Fibroblast of lung (primary cell): Measurements from ENCODE around the gene KRTAP5-1.

ENCODE experiments used
- CTCF ChIP-seq, 2 donors: IDR thresholded peaks in 1 of 2; conservative IDR thresholded peaks in 1 of 2; 1 replicate in 1 of 2; 2 replicates in 1 of 2; pipeline ENCODE4 v1.5.1; 2011 to 2012; ENCODE audit warnings: low read length in 2 of 2, control low read depth in 1 of 2, inconsistent platforms in 1 of 2, low read depth in 1 of 2, mild to moderate bottlenecking in 1 of 2
- EZH2 ChIP-seq: IDR thresholded peaks from 2 replicates; pipeline ENCODE4 v1.5.1; 2012; ENCODE audit warnings: low read length, control low read depth, mild to moderate bottlenecking; ENCODE audit errors: missing control alignments

- TF ChIP-seq CTCF (conservative IDR thresholded peaks at IDR 0.05 in 1 of 2, IDR thresholded peaks at IDR 0.05 in 1 of 2; ENCODE audit: low read depth in 1 of 2, low read length in 2 of 2) (peak; percentile 72 to 90), EZH2 (no peak)
These were observed 43.6 kb upstream of the KRTAP5-1 start for GRCh38 chr11:1628506-1629325.
